ENCODE measurements around the gene CHMP1A.
"Not testable (repeated sequence)": the region's sequence is repeated elsewhere in the genome, so short reads cannot be mapped to it uniquely, and the experiment has no call there.

The CHMP1A gene

GRCh38 chr16:89657442-89658220 lies at the start of gene CHMP1A, which contains the start of gene SPATA33:
Gene CHMP1A, minus strand, starts transcription at chr16:89657708. Its CDS starts 120 bp downstream, at chr16:89657588.
Gene SPATA33, plus strand, starts transcription at chr16:89657836. Its CDS starts 76 bp downstream, at chr16:89657912.
- in situ Hi-C loops (cut with MboI; ENCODE audit: low pct_unique_long_range_greater_than_20kb, low sequenced_read_pairs): no loop called here
- DNase-seq: peak; percentile 91

GRCh38 chr16:89706518-89707260 lies 49.2 kb upstream of the CHMP1A start:
- DNase-seq: no peak
- in situ Hi-C loops (cut with MboI; ENCODE audit: low pct_unique_long_range_greater_than_20kb, low sequenced_read_pairs): no loop called here

- no peak for DNase-seq
- in situ Hi-C loops (cut with MboI; ENCODE audit: low pct_unique_long_range_greater_than_20kb, low sequenced_read_pairs): no loop called here
Observed at GRCh38 chr16:89705006-89705405, 47.5 kb upstream of the CHMP1A start.

- DNase-seq: no peak
- in situ Hi-C loops (cut with MboI; ENCODE audit: low pct_unique_long_range_greater_than_20kb, low sequenced_read_pairs): no loop called here
Observed at GRCh38 chr16:89704281-89704680, 46.8 kb upstream of the CHMP1A start.

- in situ Hi-C loops (cut with MboI; ENCODE audit: low pct_unique_long_range_greater_than_20kb, low sequenced_read_pairs): no loop called here
- peak; percentile 94 for DNase-seq
Observed at GRCh38 chr16:89701425-89702406, 44.2 kb upstream of the CHMP1A start, which contains the start of gene SPATA2L. Gene SPATA2L, minus strand, starts transcription at chr16:89701705. Its CDS starts 473 bp downstream, at chr16:89701232.

- peak; percentile 51 for DNase-seq
- in situ Hi-C loops (cut with MboI; ENCODE audit: low pct_unique_long_range_greater_than_20kb, low sequenced_read_pairs): no loop called here
Observed at GRCh38 chr16:89700649-89701424, 43.3 kb upstream of the CHMP1A start.

GRCh38 chr16:89700100-89700648 lies 42.7 kb upstream of the CHMP1A start:
- DNase-seq: peak; percentile 96
- in situ Hi-C loops (cut with MboI; ENCODE audit: low pct_unique_long_range_greater_than_20kb, low sequenced_read_pairs): no loop called here

- DNase-seq; in situ Hi-C loops (cut with MboI; ENCODE audit: low pct_unique_long_range_greater_than_20kb, low sequenced_read_pairs): not testable (repeated sequence)
Observed at GRCh38 chr16:89699629-89700099, 42.2 kb upstream of the CHMP1A start.

- in situ Hi-C loops (cut with MboI; ENCODE audit: low pct_unique_long_range_greater_than_20kb, low sequenced_read_pairs): not testable (repeated sequence)
Observed at GRCh38 chr16:89698717-89699116, 41.2 kb upstream of the CHMP1A start.

GRCh38 chr16:89697616-89698331 lies 40.3 kb upstream of the CHMP1A start:
- no peak for DNase-seq
- in situ Hi-C loops (cut with MboI; ENCODE audit: low pct_unique_long_range_greater_than_20kb, low sequenced_read_pairs): no loop called here

More at GRCh38 chr16:89698717-89699116, 41.2 kb upstream of the CHMP1A start:
- not testable (repeated sequence) for DNase-seq

- no peak for DNase-seq
- in situ Hi-C loops (cut with MboI; ENCODE audit: low pct_unique_long_range_greater_than_20kb, low sequenced_read_pairs): no loop called here
Observed at GRCh38 chr16:89697161-89697615, 39.7 kb upstream of the CHMP1A start.

- no peak for DNase-seq
- in situ Hi-C loops (cut with MboI; ENCODE audit: low pct_unique_long_range_greater_than_20kb, low sequenced_read_pairs): no loop called here
Observed at GRCh38 chr16:89696670-89697128, 39.2 kb upstream of the CHMP1A start.

- in situ Hi-C loops (cut with MboI; ENCODE audit: low pct_unique_long_range_greater_than_20kb, low sequenced_read_pairs): no loop called here
- no peak for DNase-seq
Observed at GRCh38 chr16:89695875-89696669, 38.6 kb upstream of the CHMP1A start.

- no peak for DNase-seq
- in situ Hi-C loops (cut with MboI; ENCODE audit: low pct_unique_long_range_greater_than_20kb, low sequenced_read_pairs): no loop called here
Observed at GRCh38 chr16:89695086-89695874, 37.8 kb upstream of the CHMP1A start.

- in situ Hi-C loops (cut with MboI; ENCODE audit: low pct_unique_long_range_greater_than_20kb, low sequenced_read_pairs); DNase-seq: not testable (repeated sequence)
Observed at GRCh38 chr16:89694784-89695085, 37.2 kb upstream of the CHMP1A start.

Data from KBM-7 (cell line).